Kasumi-1 (cell line): ENCODE data around the gene PLD6.

Experiments used
- DNase-seq, 2 experiments: peaks; one replicate each; lab custom pipeline; 2025; lab: John Stamatoyannopoulos, UW

PLD6 gene

GRCh38 chr17:17156107-17156506 is 50.0 kb downstream of the PLD6 start:
- DNase-seq = no peak

- no peak for DNase-seq
Observed at GRCh38 chr17:17155568-17155967, 50.6 kb downstream of the PLD6 start.

GRCh38 chr17:17154981-17155380 is 51.2 kb downstream of the PLD6 start:
- no peak for DNase-seq

DNA sequence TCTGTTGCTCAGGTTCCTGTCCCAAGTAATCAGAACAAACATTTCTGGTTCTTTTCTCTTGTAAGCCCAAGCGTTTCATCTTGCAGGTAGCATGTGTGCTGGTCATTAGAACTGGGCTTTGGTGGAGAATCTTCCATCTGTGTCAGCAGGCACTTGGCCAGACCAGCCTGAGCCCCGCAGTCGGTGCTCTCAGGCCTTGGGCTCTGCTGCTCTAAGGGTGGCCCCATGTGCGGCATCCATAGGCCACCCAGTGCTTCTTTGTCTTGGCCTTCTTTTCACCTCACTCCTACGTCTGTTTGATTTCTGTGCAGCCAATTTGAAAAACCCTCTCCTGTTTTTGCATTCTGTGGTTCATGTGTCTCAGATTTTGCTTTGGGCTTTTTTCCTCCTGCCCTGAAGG is 51.6 kb downstream of the PLD6 start:
- DNase-seq = no peak

GRCh38 chr17:17153709-17154108 is 52.4 kb downstream of the PLD6 start:
- DNase-seq = no peak

DNA sequence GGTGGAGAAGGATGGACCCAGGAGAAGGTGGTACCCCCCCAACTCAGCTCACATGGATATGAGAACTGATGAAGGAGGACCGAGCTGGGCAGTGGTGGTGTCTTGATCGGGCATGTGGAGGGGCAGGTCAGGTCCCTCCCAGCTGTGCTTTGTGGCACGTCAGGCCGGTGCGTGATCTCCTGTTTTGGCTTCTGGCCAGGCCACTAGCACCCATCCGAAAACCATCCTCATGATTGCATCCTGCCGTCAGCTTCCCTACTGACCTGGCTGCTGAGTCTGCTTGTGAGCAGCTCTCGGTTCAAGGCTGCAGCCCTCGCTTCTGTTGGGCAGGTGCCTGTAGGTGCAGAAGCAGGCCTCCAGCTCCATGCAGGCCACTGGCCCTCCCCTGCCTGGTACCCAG is 53.1 kb downstream of the PLD6 start:
- DNase-seq = no peak

DNA sequence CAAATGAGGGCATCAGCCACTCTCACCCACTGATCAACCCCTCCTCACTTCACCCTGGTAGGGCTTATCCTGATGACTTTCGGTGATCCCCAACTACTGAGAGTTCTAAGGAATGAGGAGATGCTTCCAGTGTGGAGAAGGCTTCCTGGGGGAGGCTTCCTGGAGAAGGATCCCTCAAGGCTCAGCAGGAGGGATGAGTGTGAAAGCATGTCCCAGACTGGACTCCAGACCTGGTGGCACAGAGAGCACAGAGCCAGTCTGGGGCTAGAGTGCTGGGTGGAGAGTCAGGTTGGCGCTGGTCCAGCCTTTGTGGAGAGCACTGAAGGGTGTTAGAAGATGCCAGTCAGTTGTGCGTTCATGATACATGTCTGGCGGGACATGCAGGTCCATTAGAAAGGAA is 53.7 kb downstream of the PLD6 start:
- no peak for DNase-seq

DNA sequence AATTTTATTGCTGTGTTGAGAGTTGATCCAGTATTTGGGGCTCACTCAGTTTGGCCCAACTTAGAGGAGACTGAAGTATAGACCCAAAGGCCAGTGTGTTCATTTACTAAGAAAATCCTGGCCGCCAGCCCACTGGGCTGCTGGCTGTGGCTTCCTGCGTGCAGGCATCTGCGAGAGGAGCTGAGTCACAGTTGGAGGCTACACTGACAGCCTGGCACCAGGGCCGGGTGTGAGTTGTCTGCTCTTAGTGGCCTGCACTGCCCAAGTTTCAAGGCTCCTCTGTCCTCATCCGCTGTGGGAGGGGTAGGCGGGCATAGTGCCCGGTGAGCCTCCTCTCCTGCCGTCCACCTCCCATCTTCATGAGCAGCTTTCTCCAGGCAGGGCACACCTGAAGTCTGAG is 54.2 kb downstream of the PLD6 start:
- peak; percentile 8 to 18 for DNase-seq

DNA sequence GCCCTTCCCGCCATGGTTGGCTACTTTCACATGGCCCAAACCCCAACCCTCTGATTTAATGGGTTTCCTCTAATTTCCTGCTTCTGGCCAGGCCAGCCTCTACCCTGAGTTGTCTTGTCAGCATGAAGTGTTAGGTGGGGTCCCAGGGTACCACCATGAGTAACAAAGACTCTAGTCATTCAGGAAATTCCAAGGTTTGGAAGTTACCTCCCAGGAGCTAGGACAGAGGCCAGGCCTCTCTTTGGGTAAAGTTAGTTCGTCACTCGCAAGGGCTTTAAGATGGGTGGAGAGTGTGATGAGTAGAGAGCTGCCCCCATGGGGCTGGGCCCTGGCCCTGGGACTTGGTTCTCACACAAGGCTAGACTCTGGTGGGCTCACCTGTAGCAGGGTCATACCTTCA is 54.6 kb downstream of the PLD6 start:
- DNase-seq = no peak

- no peak for DNase-seq
Observed at GRCh38 chr17:17151055-17151454, 55.1 kb downstream of the PLD6 start.
